Neuronal stem cell (in vitro differentiated cells): Measurements from ENCODE around the gene TRIM50.
"Not testable (repeated sequence)": the region's sequence is repeated elsewhere in the genome, so short reads cannot be mapped to it uniquely, and the experiment has no call there.

Experiments
- DNase-seq: peaks from one replicate; pipeline ENCODE4 v3.0.0-alpha.2; 2013; ENCODE audit warnings: low spot score
- H2AFZ ChIP-seq: one replicate; pipeline ENCODE4 v1.6.1; 2013; ENCODE audit warnings: mild to moderate bottlenecking, low read length, inconsistent platforms
- H2AK5ac ChIP-seq: 2 replicates; pipeline ENCODE4 v1.6.1; 2013; ENCODE audit warnings: low read depth, mild to moderate bottlenecking, inconsistent platforms, low read length, moderate library complexity, mixed read lengths
- H2BK120ac ChIP-seq: 2 replicates; pipeline ENCODE4 v1.6.1; 2013; ENCODE audit warnings: low read depth, mild to moderate bottlenecking, inconsistent platforms, low read length, moderate library complexity, mixed read lengths
- H2BK12ac ChIP-seq: one replicate; pipeline ENCODE4 v1.6.1; 2013; ENCODE audit warnings: low read length, inconsistent platforms
- H2BK15ac ChIP-seq: 2 replicates; pipeline ENCODE4 v1.6.1; 2013; ENCODE audit warnings: mild to moderate bottlenecking, low read length, inconsistent platforms, mixed read lengths
- H2BK5ac ChIP-seq: one replicate; pipeline ENCODE4 v1.6.1; 2013; ENCODE audit warnings: inconsistent platforms, mild to moderate bottlenecking, low read length, moderate library complexity
- H3K14ac ChIP-seq: one replicate; pipeline ENCODE4 v1.6.1; 2013; ENCODE audit warnings: low read length, inconsistent platforms
- H3K18ac ChIP-seq: 2 replicates; pipeline ENCODE4 v1.6.1; 2013; ENCODE audit warnings: low read length, inconsistent platforms
- H3K23ac ChIP-seq: 2 replicates; pipeline ENCODE4 v1.6.1; 2013; ENCODE audit warnings: low read depth, mild to moderate bottlenecking, mixed read lengths, low read length, inconsistent platforms; ENCODE audit not compliant: poor library complexity
- H3K27ac ChIP-seq: replicated peaks from 3 replicates; pipeline ENCODE4 v1.5.1; 2013; ENCODE audit warnings: low read length, inconsistent platforms
- H3K27me3 ChIP-seq, 3 experiments: 2 replicates each; pipeline ENCODE4 v1.6.1; 2013; ENCODE audit warnings: low read length in 3 of 3, mild to moderate bottlenecking in 2 of 3, inconsistent platforms in 1 of 3, low read depth in 1 of 3, mixed read lengths in 1 of 3, moderate library complexity in 1 of 3; ENCODE audit not compliant: control insufficient read depth in 3 of 3, insufficient read depth in 3 of 3
- H3K36me3 ChIP-seq, 2 donors: replicated peaks in 1 of 2; 2 replicates each; pipeline ENCODE4 v1.6.1; 2013; ENCODE audit warnings: low read length in 2 of 2; ENCODE audit not compliant: control insufficient read depth in 2 of 2, insufficient read depth in 2 of 2
- H3K4ac ChIP-seq: 2 replicates; pipeline ENCODE4 v1.6.1; 2013; ENCODE audit warnings: inconsistent platforms, mild to moderate bottlenecking, low read length, moderate library complexity
- H3K4me1 ChIP-seq, 2 donors: 1 replicate in 1 of 2; 2 replicates in 1 of 2; pipeline ENCODE4 v1.6.1; 2013; ENCODE audit warnings: low read length in 2 of 2, low read depth in 1 of 2; ENCODE audit not compliant: control insufficient read depth in 2 of 2, insufficient read depth in 1 of 2
- H3K4me2 ChIP-seq: one replicate; pipeline ENCODE4 v1.6.1; 2013; ENCODE audit warnings: mild to moderate bottlenecking, low read length, inconsistent platforms; ENCODE audit not compliant: insufficient read depth, poor library complexity, severe bottlenecking
- H3K4me3 ChIP-seq, 2 donors: 2 replicates each; pipeline ENCODE4 v1.5.1; 2013; ENCODE audit warnings: low read length in 2 of 2, mild to moderate bottlenecking in 2 of 2, inconsistent platforms in 1 of 2, moderate library complexity in 1 of 2
- H3K79me1 ChIP-seq: one replicate; pipeline ENCODE4 v1.6.1; 2013; ENCODE audit warnings: low read depth, mild to moderate bottlenecking, inconsistent platforms, low read length, moderate library complexity
- H3K9ac ChIP-seq: one replicate; pipeline ENCODE4 v1.6.1; 2013; ENCODE audit warnings: mild to moderate bottlenecking, low read depth, low read length, inconsistent platforms; ENCODE audit not compliant: poor library complexity
- H3K9me3 ChIP-seq, 2 donors: replicated peaks in 1 of 2; 2 replicates each; pipeline versions ENCODE3 to v1.6.1; 2013; ENCODE audit warnings: low read length in 2 of 2, mild to moderate bottlenecking in 2 of 2, inconsistent platforms in 1 of 2, low read depth in 1 of 2, mixed read lengths in 1 of 2, moderate library complexity in 1 of 2; ENCODE audit not compliant: control insufficient read depth in 2 of 2, insufficient read depth in 1 of 2
- H4K8ac ChIP-seq: one replicate; pipeline ENCODE4 v1.6.1; 2013; ENCODE audit warnings: low read depth, mild to moderate bottlenecking, inconsistent platforms, low read length, moderate library complexity
- H4K91ac ChIP-seq: one replicate; pipeline ENCODE4 v1.6.1; 2013; ENCODE audit warnings: low read length, low read depth, mild to moderate bottlenecking, inconsistent platforms; ENCODE audit not compliant: poor library complexity
- WGBS, 2 donors: extraction: QIAGEN DNeasy Blood & Tissue Kit; methylation state at CpG; one replicate each; pipeline ENCODE4 v1.1.7; 2013; ENCODE audit warnings: missing lambda C conversion rate in 2 of 2, mixed read lengths in 1 of 2; ENCODE audit not compliant: insufficient read length in 2 of 2, insufficient replicate concordance in 1 of 2; ENCODE audit errors: extremely low coverage in 2 of 2; 5-methylcytosine and 5-hydroxymethylcytosine counted together

Gene TRIM50

GRCh38 chr7:73301108-73301507, 26.8 kb downstream of the TRIM50 start:
- H2BK5ac ChIP-seq, H2BK120ac ChIP-seq, H2BK12ac ChIP-seq, H3K9ac ChIP-seq, H3K4me3 ChIP-seq, H4K8ac ChIP-seq, H3K23ac ChIP-seq, DNase-seq, H2AFZ ChIP-seq, H4K91ac ChIP-seq, H3K27me3 ChIP-seq, H3K14ac ChIP-seq, H3K4me2 ChIP-seq, H2AK5ac ChIP-seq, H2BK15ac ChIP-seq, H3K27ac ChIP-seq, H3K79me1 ChIP-seq, H3K18ac ChIP-seq, H3K4me1 ChIP-seq, H3K9me3 ChIP-seq, H3K4ac ChIP-seq: not testable (repeated sequence)
- whole genome bisulfite sequencing, 2 donors: no CpG with 5 or more reads among the region's 14 CpGs
- H3K36me3 ChIP-seq: peaks cover 16 to 25% of the 10 kb centered on the region in 2 donors

GRCh38 chr7:73299812-73300211, 28.1 kb downstream of the TRIM50 start:
- not testable (repeated sequence) for H3K27me3 ChIP-seq, H3K4me2 ChIP-seq, H3K27ac ChIP-seq, H4K91ac ChIP-seq, H3K4ac ChIP-seq, H3K9me3 ChIP-seq, H2AK5ac ChIP-seq, H3K9ac ChIP-seq, H2BK15ac ChIP-seq, H2BK12ac ChIP-seq, H3K14ac ChIP-seq, H3K23ac ChIP-seq, H2BK120ac ChIP-seq, H2AFZ ChIP-seq, H3K4me3 ChIP-seq, DNase-seq, H3K18ac ChIP-seq, H2BK5ac ChIP-seq, H4K8ac ChIP-seq, H3K4me1 ChIP-seq, H3K79me1 ChIP-seq
- WGBS, 2 donors: no CpG with 5 or more reads among the region's 12 CpGs
- peaks cover 12 to 18% of the 10 kb centered on the region in 2 donors for H3K36me3 ChIP-seq

DNA sequence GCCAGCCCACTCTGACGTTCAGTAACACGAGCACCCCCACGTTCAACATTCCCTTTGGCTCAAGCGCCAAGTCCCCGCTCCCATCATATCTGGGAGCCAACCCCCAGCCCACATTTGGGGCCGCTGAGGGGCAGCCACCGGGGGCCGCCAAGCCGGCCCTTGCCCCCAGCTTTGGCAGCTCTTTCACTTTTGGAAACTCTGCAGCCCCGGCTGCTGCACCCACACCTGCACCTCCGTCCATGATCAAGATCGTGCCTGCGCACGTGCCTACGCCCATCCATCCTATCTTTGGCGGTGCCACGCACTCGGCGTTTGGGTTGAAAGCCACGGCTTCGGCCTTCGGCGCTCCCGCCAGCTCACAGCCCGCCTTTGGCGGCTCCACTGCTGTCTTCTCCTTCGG, 30.2 kb downstream of the TRIM50 start:
- not testable (repeated sequence) for H3K23ac ChIP-seq, H4K8ac ChIP-seq, H2AFZ ChIP-seq, H2BK12ac ChIP-seq, H3K4ac ChIP-seq, H3K27me3 ChIP-seq, H3K9ac ChIP-seq, H3K4me2 ChIP-seq, H2BK120ac ChIP-seq, H3K18ac ChIP-seq, H2BK5ac ChIP-seq, H3K14ac ChIP-seq, H3K79me1 ChIP-seq, H3K36me3 ChIP-seq, H3K4me3 ChIP-seq, H2BK15ac ChIP-seq, H3K4me1 ChIP-seq, H2AK5ac ChIP-seq, H3K27ac ChIP-seq, H4K91ac ChIP-seq, H3K9me3 ChIP-seq, DNase-seq
- WGBS, 2 donors: no CpG with 5 or more reads among the region's 27 CpGs

DNA sequence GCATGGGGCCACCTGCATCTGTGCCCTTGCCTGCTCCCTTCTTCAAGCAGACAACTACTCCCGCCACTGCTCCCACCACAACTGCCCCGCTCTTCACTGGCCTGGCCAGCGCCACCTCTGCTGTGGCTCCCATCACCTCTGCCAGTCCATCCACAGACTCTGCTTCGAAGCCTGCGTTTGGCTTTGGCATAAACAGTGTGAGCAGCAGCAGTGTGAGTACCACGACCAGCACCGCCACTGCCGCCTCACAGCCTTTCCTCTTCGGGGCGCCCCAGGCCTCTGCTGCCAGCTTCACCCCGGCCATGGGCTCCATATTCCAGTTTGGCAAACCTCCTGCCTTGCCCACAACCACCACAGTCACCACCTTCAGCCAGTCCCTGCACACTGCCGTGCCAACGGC, 30.6 kb downstream of the TRIM50 start:
- H4K8ac ChIP-seq: not testable (repeated sequence)

More for the DNA sequence above, 30.6 kb downstream of the TRIM50 start:
- H3K27ac ChIP-seq, H2BK5ac ChIP-seq, H3K27me3 ChIP-seq, H3K4me1 ChIP-seq, H4K91ac ChIP-seq, H3K9ac ChIP-seq, H3K23ac ChIP-seq, DNase-seq, H3K18ac ChIP-seq, H2AFZ ChIP-seq, H3K36me3 ChIP-seq, H3K4me2 ChIP-seq, H2BK15ac ChIP-seq, H3K14ac ChIP-seq, H3K79me1 ChIP-seq, H3K4ac ChIP-seq, H2AK5ac ChIP-seq, H2BK120ac ChIP-seq, H2BK12ac ChIP-seq, H3K4me3 ChIP-seq, H3K9me3 ChIP-seq: not testable (repeated sequence)
- WGBS, 2 donors: no CpG with 5 or more reads among the region's 13 CpGs
